Astrocyte (in vitro differentiated cells and primary cell): Measurements from ENCODE around the gene PTK6.

Source experiments
- CTCF ChIP-seq: IDR thresholded peaks from 2 replicates; pipeline ENCODE4 v1.5.1; 2011; ENCODE audit warnings: low read depth, mild to moderate bottlenecking, inconsistent platforms, low read length, moderate library complexity; ENCODE audit not compliant: insufficient read depth
- EZH2 ChIP-seq: IDR thresholded peaks from 2 replicates; pipeline ENCODE4 v1.6.1; 2012; ENCODE audit warnings: mild to moderate bottlenecking, low read length, inconsistent platforms; ENCODE audit not compliant: insufficient read depth

GRCh38 chr20:63546256-63546955 is 9.2 kb upstream of the PTK6 start:
- TF ChIP-seq CTCF (no peak), EZH2 (no peak)
